ENCODE data around the gene SLC10A7. TPM values are rescaled to one million over a fixed set of nuclear protein-coding genes. Genes with fewer than 3 reads are reported as not detected.

The SLC10A7 gene
- total RNA-seq, 1 donor from 2014 or later: 10.5 TPM

DNA sequence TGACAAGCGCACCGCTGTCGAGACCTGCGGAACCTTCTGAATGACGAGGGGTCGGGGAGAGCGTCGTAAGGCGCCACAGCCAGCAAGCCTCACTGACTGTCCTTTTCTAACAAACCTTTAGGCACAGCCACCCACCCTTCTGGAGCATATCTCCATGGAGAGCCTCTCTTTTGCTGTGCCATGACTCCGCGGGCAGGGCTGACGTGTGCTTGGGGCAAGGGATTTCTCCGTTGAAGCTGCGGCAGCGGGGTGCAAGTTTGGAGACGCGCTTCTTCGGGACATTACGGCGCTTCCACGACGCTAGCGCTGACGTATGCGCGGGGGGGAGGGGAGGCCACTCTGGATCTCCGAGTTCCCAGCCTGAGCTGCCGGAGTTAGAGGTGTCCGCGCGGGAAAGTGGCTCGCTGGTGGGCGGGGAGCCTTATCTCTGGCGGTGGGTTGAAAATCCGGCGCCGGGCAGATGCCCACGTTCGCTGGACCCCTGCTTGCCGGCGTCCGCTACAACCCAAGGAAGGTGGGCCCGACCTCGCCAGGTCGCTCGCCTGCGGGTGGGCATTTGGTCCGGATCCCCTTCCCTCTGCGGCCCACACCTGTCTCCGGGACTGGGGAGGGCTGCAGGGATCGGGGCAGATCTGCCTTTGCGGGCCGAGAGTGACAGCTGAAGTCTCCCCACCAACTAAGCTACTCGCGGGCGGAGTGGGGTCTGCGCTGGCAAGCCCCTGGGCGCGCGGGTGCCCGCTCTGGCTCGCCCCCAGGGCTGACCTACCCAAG lies 543 bp upstream of the SLC10A7 start:
- H3K27me3 Mint-ChIP-seq (ENCODE audit: unreplicated experiment): no peaks in the 10 kb centered on the region
- peak; percentile 92 for DNase-seq (ENCODE audit: extremely low spot score, unreplicated experiment)
- no peaks in the 10 kb centered on the region for H3K9me3 Mint-ChIP-seq (ENCODE audit: unreplicated experiment)
- TF ChIP-seq, protein P1, sequence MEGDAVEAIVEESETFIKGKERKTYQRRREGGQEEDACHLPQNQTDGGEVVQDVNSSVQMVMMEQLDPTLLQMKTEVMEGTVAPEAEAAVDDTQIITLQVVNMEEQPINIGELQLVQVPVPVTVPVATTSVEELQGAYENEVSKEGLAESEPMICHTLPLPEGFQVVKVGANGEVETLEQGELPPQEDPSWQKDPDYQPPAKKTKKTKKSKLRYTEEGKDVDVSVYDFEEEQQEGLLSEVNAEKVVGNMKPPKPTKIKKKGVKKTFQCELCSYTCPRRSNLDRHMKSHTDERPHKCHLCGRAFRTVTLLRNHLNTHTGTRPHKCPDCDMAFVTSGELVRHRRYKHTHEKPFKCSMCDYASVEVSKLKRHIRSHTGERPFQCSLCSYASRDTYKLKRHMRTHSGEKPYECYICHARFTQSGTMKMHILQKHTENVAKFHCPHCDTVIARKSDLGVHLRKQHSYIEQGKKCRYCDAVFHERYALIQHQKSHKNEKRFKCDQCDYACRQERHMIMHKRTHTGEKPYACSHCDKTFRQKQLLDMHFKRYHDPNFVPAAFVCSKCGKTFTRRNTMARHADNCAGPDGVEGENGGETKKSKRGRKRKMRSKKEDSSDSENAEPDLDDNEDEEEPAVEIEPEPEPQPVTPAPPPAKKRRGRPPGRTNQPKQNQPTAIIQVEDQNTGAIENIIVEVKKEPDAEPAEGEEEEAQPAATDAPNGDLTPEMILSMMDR (IDR thresholded peaks at IDR 0.05): no peak
- H3K4me3 Mint-ChIP-seq (ENCODE audit: unreplicated experiment): no peak overlapping the region
- no peak overlapping the region for H3K27ac Mint-ChIP-seq (ENCODE audit: unreplicated experiment)
- no peaks in the 10 kb centered on the region for H3K36me3 Mint-ChIP-seq (ENCODE audit: unreplicated experiment)
- peaks cover 8% of the 10 kb centered on the region for H3K4me1 Mint-ChIP-seq (ENCODE audit: unreplicated experiment)

DNA sequence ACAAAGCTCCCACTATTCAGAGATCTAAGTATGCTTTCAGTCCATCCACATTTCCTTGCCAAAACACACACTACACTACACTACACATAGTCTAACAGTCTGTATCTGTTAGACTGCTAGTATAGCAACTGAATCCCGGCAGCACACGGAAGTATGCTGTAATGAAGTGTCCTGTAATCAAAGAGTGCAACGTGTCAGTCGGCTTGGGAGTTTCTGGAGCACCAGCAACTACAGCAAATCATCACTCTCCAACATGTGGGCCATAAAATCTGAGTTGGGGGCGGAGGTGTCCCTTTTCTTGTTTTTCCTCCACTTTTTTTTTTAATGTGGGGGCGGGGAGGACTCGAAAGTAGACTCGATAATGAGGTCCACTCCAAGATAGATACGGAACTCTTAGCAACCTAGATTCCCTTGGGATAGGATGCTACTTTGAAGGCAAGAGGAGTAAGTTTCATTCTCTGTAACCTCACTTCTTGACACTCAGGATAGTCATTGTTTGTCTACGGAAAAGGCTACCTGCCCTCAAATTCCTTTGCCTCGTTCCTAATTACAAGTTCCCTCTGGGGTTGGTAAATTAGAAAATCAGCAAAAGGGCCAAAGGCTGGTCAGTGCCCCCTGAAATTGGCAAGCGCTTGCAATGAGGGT lies 722 bp downstream of the SLC10A7 start:
- no peaks in the 10 kb centered on the region for H3K27me3 Mint-ChIP-seq (ENCODE audit: unreplicated experiment)
- H3K9me3 Mint-ChIP-seq (ENCODE audit: unreplicated experiment): no peaks in the 10 kb centered on the region
- TF ChIP-seq, protein P1 (IDR thresholded peaks at IDR 0.05): no peak
- H3K4me1 Mint-ChIP-seq (ENCODE audit: unreplicated experiment): peaks cover 8% of the 10 kb centered on the region
- H3K36me3 Mint-ChIP-seq (ENCODE audit: unreplicated experiment): peaks cover 2% of the 10 kb centered on the region
- H3K4me3 Mint-ChIP-seq (ENCODE audit: unreplicated experiment): no peak overlapping the region
- H3K27ac Mint-ChIP-seq (ENCODE audit: unreplicated experiment): no peak overlapping the region
- DNase-seq (ENCODE audit: extremely low spot score, unreplicated experiment): no peak

DNA sequence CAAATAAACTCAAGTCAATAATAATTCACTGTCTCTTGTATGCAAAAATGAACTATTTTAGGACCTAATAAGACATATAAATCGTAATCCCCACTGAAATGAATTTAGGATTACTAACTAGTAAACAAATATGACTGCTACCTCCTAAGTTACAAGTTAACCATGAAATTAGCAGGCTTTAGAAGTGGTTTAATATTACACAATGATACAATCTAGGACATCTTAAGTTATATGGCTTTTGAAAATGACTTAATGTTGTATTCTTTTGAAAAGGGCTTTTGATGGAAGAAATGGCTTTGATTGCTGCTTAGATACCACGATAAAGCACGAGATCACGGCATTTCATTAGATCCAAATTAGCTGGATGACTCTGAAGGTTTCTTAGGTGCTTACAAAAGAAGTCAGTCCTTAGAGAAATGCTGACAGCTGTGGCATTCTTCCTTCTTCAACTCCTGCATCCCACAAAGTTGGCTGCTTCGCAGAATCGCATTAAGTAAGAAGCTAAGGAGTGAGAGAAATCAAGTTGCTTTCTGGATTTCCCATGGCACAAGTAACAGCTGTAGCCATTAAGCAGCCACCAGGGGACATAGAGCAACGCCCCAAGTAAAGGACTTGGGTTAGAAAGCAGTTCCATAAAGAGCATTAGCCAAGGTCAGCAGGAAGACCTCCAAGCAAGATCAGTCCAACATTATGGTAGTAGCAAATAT lies 6.9 kb downstream of the SLC10A7 start:
- H3K36me3 Mint-ChIP-seq (ENCODE audit: unreplicated experiment): peaks cover 7% of the 10 kb centered on the region
- TF ChIP-seq, protein P1 (IDR thresholded peaks at IDR 0.05): no peak
- H3K27me3 Mint-ChIP-seq (ENCODE audit: unreplicated experiment): no peaks in the 10 kb centered on the region
- no peak for DNase-seq (ENCODE audit: extremely low spot score, unreplicated experiment)
- H3K27ac Mint-ChIP-seq (ENCODE audit: unreplicated experiment): no peak overlapping the region
- H3K9me3 Mint-ChIP-seq (ENCODE audit: unreplicated experiment): no peaks in the 10 kb centered on the region
- peaks cover 3% of the 10 kb centered on the region for H3K4me1 Mint-ChIP-seq (ENCODE audit: unreplicated experiment)
- no peak overlapping the region for H3K4me3 Mint-ChIP-seq (ENCODE audit: unreplicated experiment)

DNA sequence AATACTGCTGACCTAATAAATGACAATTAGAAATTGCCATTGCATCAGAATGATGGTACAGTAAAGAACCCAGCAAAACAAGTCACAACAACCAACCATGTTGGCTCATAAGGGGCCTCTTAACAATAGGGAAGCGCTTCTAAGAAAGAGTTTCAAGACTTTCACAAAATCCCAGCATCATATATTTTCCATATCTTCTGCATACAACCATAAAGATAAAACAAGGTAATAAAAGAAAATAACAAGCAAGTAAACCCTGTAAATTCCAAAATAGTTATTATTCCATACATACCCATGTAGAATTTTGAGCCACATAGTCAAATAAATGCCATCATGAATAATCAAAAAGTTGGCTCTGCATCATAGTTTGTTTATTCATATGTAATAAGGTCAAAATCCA lies 8.2 kb downstream of the SLC10A7 start:
- Mint-ChIP-seq H3K27ac (ENCODE audit: unreplicated experiment) (no peak overlapping the region), H3K27me3 (ENCODE audit: unreplicated experiment) (no peaks in the 10 kb centered on the region), H3K36me3 (ENCODE audit: unreplicated experiment) (peaks cover 7% of the 10 kb centered on the region), H3K4me1 (ENCODE audit: unreplicated experiment) (no peaks in the 10 kb centered on the region), H3K4me3 (ENCODE audit: unreplicated experiment) (no peak overlapping the region), H3K9me3 (ENCODE audit: unreplicated experiment) (no peaks in the 10 kb centered on the region)
- TF ChIP-seq, protein P1 (IDR thresholded peaks at IDR 0.05): no peak
- DNase-seq (ENCODE audit: extremely low spot score, unreplicated experiment): no peak

DNA sequence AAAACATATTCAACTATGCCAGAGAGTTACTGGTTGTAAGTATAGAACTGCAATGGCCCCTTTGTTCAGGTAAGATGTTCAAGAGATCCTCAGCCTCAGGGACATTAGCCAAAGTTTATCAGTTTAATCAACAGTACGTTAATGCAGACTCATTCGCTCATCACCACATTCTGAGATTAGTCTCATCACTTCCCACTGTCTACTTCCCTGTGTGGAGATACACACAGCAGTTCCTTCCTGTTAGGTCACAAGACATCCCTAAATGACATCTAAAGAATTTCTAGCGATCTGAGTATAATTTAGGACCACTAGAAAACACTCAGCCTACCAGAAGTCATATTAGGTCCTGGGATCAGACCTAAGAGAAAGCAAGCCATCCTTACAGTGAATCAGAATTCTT lies 10.4 kb downstream of the SLC10A7 start:
- no peak for DNase-seq (ENCODE audit: extremely low spot score, unreplicated experiment)
- TF ChIP-seq, protein P1 (IDR thresholded peaks at IDR 0.05): no peak

More for the DNA sequence above, 10.4 kb downstream of the SLC10A7 start:
- H3K27ac Mint-ChIP-seq (ENCODE audit: unreplicated experiment): no peak overlapping the region
- H3K36me3 Mint-ChIP-seq (ENCODE audit: unreplicated experiment): peaks cover 7% of the 10 kb centered on the region
- H3K4me1 Mint-ChIP-seq (ENCODE audit: unreplicated experiment): no peaks in the 10 kb centered on the region
- no peaks in the 10 kb centered on the region for H3K9me3 Mint-ChIP-seq (ENCODE audit: unreplicated experiment)
- no peak overlapping the region for H3K4me3 Mint-ChIP-seq (ENCODE audit: unreplicated experiment)
- H3K27me3 Mint-ChIP-seq (ENCODE audit: unreplicated experiment): no peaks in the 10 kb centered on the region
